HAP-1 (cell line): Measurements from ENCODE around the gene LRBA.

Experiments used
- DNase-seq, 2 experiments: peaks; one replicate each; pipeline ENCODE4 v3.0.0-alpha.2; 2016 to 2020; ENCODE audit warnings: low spot score in 2 of 2
- H3K27me3 ChIP-seq: fragments of 250-450 bp; sonication (Bioruptor Pico); 2 replicates; pipeline ENCODE4 v1.5.1; 2020; ENCODE audit warnings: low read depth, mild to moderate bottlenecking, moderate library complexity
- H3K36me3 ChIP-seq: fragments of 250-450 bp; sonication (Bioruptor Pico); replicated peaks from 2 replicates; pipeline ENCODE4 v1.5.1; 2020; ENCODE audit warnings: mild to moderate bottlenecking
- H3K4me1 ChIP-seq: fragments of 250-450 bp; sonication (Bioruptor Pico); 2 replicates; pipeline ENCODE4 v1.5.1; 2020; ENCODE audit warnings: mild to moderate bottlenecking
- H3K4me3 ChIP-seq: fragments of 250-450 bp; sonication (Bioruptor Pico); 2 replicates; pipeline ENCODE4 v1.5.1; 2020; ENCODE audit warnings: mild to moderate bottlenecking, moderate library complexity
- H3K9me3 ChIP-seq: fragments of 250-450 bp; sonication (Bioruptor Pico); 2 replicates; pipeline ENCODE4 v1.5.1; 2020; ENCODE audit warnings: mild to moderate bottlenecking, moderate library complexity
- in situ Hi-C: fragments of 300-500 bp; cut with MboI; formaldehyde crosslinking; loops from 3 replicates; pipeline ENCODE4 v1.14.3; 2020; ENCODE audit warnings: low sequenced_read_pairs, inconsistent platforms, mixed read lengths

LRBA gene

DNA sequence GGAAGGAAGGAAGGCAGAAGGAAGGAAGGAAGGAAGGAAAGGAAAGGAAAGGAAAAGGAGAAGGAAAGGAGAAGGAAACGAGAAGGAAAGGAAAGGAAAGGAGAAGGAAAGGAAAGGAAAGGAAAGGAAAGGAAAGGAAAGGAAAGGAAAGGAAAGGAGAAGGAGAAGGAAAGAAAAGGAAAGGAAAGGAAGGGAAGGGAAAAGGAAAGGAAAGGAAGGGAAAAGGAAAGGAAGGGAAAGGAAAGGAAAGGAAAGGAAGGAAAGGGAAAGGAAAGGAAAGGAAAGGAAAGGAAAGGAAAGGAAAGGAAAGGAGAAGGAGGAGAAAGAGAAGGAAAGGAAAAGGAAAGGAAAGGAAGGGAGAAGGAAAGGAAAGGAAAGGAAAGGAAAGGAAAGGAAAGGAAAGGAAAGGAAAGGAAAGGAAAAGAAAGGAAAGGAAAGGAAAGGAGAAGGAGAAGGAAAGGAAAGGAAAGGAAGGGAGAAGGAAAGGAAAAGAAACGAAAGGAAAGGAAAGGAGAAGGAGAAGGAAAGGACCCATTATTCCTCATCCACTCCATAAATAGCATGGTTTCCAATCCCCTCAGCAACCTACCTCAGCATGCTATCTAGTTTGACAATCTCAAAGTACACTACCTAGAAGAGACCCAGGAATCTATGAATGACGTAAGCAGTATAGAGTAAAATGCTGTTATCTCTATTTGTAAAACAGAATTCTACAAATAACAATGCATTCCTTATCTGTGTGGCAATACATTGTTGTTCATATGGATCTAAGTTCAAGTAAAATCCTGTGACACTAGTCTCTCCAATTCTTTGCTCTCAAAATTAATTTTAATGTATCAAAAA is 209.7 kb downstream of the LRBA start:
- Histone ChIP-seq H3K4me1 (no peaks in the 10 kb centered on the region), H3K27me3 (no peaks in the 10 kb centered on the region), H3K9me3 (no peaks in the 10 kb centered on the region), H3K4me3 (no peak overlapping the region), H3K36me3 (no peaks in the 10 kb centered on the region; the same call in 1 of the 2 replicates)
- in situ Hi-C loops, result no loop called here
- DNase-seq, result no peak

DNA sequence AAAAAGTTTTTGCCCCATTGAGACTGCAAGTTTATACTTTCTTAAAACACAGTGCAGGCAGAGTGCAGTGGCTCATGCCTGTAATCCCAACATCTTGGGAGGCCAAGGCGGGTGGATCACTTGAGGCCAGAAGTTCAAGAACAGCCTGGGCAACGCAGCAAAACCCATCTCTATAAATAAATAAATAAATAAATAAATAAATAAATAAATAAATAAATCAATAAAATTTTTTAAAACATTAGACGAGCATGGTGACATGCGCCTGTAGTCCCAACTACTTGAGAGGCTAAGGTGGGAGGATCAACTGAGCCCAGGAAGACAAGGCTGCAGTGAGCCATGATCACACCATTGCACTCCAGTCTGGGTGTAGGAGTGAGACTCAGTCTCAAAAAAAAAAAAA is 213.3 kb downstream of the LRBA start:
- no peak for DNase-seq
- Histone ChIP-seq H3K9me3 (no peaks in the 10 kb centered on the region), H3K4me3 (no peak overlapping the region), H3K4me1 (no peaks in the 10 kb centered on the region), H3K27me3 (no peaks in the 10 kb centered on the region), H3K36me3 (no peaks in the 10 kb centered on the region; the same call in 1 of the 2 replicates)
- in situ Hi-C loops, result no loop called here

DNA sequence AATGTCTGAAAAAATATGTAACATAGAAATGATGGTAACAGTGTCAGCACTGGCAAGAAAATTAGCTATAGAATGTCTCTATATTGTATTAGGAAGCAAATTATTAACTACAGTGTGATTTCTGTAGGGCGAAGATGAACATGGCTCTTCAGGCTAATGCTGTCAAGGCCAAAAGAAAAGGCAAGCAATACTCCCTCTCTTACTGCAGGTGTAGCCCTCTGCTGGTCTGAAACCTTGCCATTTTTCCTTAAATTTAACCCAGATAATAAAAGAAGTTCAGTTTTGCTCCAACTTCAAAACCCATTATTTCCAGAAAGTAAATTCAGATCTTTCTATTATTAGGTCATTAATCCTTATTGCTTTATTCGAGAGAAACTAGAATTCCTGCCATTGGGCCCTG is 215.9 kb downstream of the LRBA start:
- in situ Hi-C loops, result no loop called here
- H3K4me3 ChIP-seq, result no peak overlapping the region
- no peaks in the 10 kb centered on the region for H3K27me3 ChIP-seq
- H3K36me3 ChIP-seq, result no peaks in the 10 kb centered on the region
- no peaks in the 10 kb centered on the region for H3K9me3 ChIP-seq
- peak in 1 of 2 experiments; percentile 25 for DNase-seq
- no peaks in the 10 kb centered on the region for H3K4me1 ChIP-seq

DNA sequence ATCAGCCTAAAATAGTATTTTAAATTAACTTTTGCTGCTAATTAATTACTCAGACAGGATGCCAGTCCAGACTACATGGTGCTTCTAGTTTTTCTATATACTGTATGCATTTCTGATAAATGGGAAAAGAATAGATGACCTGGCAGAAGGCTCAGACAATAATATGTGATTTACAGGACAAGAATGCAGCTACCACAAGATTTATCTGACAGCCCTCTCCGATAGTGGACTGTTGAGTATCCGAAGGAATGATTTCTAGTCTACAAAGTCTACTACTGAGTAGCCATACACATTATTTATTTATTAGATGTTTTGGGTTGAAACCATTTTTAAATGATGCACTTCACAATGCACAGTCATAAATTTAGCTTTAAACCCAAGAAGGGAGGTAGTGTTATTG is 220.4 kb downstream of the LRBA start:
- no peaks in the 10 kb centered on the region for H3K36me3 ChIP-seq
- H3K27me3 ChIP-seq, result no peaks in the 10 kb centered on the region
- H3K4me3 ChIP-seq, result no peak overlapping the region
- H3K9me3 ChIP-seq, result no peaks in the 10 kb centered on the region
- no peak for DNase-seq
- in situ Hi-C loops, result no loop called here
- H3K4me1 ChIP-seq, result peaks cover 8% of the 10 kb centered on the region

DNA sequence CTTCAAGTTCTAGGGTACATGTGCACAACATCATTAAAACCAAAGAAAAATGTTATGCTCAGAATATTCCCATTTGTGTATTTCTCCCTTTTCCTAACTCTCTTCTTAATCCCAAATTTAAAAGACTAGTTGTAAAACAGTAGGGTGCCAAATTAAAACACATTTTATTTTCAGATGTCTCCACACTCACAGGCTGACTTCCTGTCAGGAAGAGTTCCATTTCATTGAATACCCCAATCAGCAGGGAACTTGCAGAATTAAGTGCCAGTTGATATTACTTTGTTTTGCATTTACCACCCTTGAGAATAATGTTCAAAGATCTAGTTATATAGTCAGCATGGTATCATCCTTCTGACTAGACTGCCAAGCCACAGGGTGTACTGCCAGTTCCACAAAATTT is 225.2 kb downstream of the LRBA start:
- no peaks in the 10 kb centered on the region for H3K36me3 ChIP-seq
- in situ Hi-C loops, result no loop called here
- no peak overlapping the region for H3K4me3 ChIP-seq

DNA sequence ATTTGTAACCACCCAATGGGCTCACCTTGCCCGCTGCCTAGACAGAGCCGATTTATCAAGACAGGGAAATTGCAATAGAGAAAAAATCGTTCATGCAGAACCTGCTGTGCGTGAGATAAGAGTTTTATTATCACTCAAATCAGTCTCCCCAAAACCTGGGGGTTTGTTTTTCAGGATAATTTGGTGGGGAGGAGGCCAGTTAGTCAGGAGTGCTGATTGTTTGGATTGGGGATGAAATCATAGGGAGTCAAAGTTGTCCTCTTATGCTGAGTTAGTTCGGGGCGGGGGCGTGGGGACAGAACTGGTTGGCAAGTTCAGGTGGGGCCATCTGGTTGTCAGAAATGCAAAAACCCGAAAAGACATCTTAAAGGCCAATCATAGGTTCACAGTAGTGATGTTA is 230.1 kb downstream of the LRBA start:
- in situ Hi-C loops, result no loop called here

More for the DNA sequence above, 225.2 kb downstream of the LRBA start:
- no peaks in the 10 kb centered on the region for H3K27me3 ChIP-seq
- DNase-seq, result no peak
- H3K4me1 ChIP-seq, result peaks cover 8% of the 10 kb centered on the region
- no peaks in the 10 kb centered on the region for H3K9me3 ChIP-seq

DNA sequence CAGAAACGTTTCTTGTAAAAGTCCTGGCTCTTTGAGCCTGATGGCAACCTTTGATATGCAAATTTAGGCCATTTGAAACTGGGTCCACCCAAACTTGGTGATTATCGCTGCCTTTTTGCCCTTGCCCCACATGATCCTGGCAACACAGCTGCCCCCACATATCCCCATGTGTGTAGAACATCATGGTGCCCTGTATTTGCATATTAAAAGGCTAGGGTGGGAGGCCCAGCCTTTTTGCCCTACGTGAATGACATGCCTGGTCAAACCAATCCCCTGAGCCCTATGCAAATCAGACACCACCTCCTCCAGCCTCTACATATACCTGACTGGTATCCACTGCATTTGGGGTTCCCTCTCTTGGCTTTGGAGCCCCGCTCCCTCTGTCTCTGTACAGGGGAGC is 230.8 kb downstream of the LRBA start:
- H3K9me3 ChIP-seq, result no peaks in the 10 kb centered on the region
- H3K27me3 ChIP-seq, result no peaks in the 10 kb centered on the region
- in situ Hi-C loops, result no loop called here
- peaks cover 28% of the 10 kb centered on the region for H3K4me1 ChIP-seq
- DNase-seq, result peak; percentile 60 to 69
- no peak overlapping the region for H3K4me3 ChIP-seq
- no peaks in the 10 kb centered on the region for H3K36me3 ChIP-seq

More for the DNA sequence above, 230.1 kb downstream of the LRBA start:
- Histone ChIP-seq H3K36me3 (no peaks in the 10 kb centered on the region), H3K27me3 (no peaks in the 10 kb centered on the region), H3K9me3 (no peaks in the 10 kb centered on the region), H3K4me3 (no peak overlapping the region), H3K4me1 (peaks cover 28% of the 10 kb centered on the region)
- no peak for DNase-seq

DNA sequence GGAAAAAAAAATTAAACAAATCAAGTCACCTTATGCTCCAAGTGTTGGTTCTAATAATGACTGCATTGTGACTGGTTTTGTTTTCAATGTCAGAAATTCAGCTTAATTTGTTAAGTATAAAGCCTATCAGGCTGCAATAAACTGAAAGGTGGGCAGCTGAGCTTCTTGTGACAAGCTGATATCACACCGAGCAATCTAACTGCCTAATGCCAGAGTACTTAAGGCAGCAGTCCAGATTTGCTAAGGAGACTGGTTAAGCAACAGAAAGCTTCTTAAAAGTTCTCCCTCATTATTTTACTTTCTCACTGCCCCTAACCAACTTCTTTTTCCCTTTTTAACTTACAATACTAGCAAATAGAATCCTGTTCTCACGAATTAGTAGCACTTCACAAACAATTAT is 232.2 kb downstream of the LRBA start:
- H3K4me3 ChIP-seq, result no peak overlapping the region
- DNase-seq, result peak in 1 of 2 experiments; percentile 13
- in situ Hi-C loops, result no loop called here

DNA sequence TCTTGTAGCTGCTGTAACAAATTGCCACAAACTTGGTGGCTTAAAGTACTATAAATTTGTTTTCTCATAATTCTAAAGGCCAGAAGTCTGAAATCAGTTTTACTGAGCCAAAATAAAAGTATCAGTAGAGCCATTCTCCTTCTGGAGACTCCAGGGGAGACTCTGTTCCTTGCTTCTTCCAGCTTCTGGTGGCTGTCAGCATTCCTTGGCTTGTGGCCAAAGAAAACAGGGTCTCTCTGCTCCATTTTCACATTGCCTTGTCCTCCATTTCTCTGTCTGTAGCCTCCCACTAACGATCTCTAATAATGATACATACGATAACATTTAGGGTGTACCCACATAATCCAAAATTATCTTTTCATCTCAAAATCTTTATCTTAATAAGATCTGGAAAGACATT is 232.8 kb downstream of the LRBA start:
- peak; percentile 43 to 75 for DNase-seq

More for the DNA sequence above, 232.2 kb downstream of the LRBA start:
- H3K9me3 ChIP-seq, result no peaks in the 10 kb centered on the region
- no peaks in the 10 kb centered on the region for H3K36me3 ChIP-seq
- H3K27me3 ChIP-seq, result no peaks in the 10 kb centered on the region
- H3K4me1 ChIP-seq, result peaks cover 28% of the 10 kb centered on the region

DNA sequence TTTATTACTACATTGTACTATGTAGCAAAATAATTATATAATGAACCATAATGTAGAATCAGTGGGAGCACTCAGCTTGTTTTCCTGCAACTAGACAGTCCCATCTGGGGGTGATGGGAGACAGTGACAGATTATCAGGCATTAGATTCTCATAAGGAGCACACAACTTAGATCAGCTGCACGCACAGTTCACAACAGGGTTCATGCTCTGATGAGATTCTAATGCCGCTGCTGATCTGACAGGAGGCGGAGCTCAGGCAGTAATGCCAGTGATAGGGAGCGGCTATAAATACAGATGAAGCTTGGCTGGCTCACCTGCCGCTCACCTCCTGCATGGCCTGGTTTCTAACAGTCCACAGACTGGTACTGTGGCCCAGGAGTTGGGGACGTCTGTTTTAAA is 233.9 kb downstream of the LRBA start:
- DNase-seq, result no peak
- Histone ChIP-seq H3K4me3 (no peak overlapping the region), H3K36me3 (no peaks in the 10 kb centered on the region), H3K9me3 (no peaks in the 10 kb centered on the region), H3K27me3 (no peaks in the 10 kb centered on the region), H3K4me1 (peaks cover 28% of the 10 kb centered on the region)
- in situ Hi-C loops, result no loop called here

More for the DNA sequence above, 232.8 kb downstream of the LRBA start:
- in situ Hi-C loops, result no loop called here
- no peaks in the 10 kb centered on the region for H3K36me3 ChIP-seq
- H3K27me3 ChIP-seq, result no peaks in the 10 kb centered on the region
- no peaks in the 10 kb centered on the region for H3K9me3 ChIP-seq
- peaks cover 28% of the 10 kb centered on the region for H3K4me1 ChIP-seq
- H3K4me3 ChIP-seq, result no peak overlapping the region

DNA sequence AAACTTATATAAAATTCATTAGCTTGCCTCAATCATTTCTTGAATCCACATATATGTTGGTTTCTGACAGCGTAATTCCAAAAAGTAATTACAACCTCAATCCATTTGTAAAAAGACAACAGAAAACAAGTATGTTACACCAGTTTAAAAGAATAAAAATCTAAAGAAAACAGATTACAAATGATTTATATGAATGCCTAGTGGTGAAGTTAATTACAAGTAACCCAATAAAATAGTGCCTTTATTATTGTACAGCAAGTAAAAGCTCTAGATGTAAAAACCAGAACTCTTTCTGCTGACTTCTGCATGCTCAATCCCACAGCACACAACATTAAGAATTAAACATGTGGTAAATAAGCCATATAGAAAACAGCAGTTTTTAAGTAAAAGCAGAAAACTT is 235.4 kb downstream of the LRBA start:
- Histone ChIP-seq H3K27me3 (no peaks in the 10 kb centered on the region), H3K36me3 (no peaks in the 10 kb centered on the region), H3K9me3 (no peaks in the 10 kb centered on the region), H3K4me3 (no peak overlapping the region), H3K4me1 (peaks cover 27% of the 10 kb centered on the region)
- DNase-seq, result no peak
- in situ Hi-C loops, result no loop called here

DNA sequence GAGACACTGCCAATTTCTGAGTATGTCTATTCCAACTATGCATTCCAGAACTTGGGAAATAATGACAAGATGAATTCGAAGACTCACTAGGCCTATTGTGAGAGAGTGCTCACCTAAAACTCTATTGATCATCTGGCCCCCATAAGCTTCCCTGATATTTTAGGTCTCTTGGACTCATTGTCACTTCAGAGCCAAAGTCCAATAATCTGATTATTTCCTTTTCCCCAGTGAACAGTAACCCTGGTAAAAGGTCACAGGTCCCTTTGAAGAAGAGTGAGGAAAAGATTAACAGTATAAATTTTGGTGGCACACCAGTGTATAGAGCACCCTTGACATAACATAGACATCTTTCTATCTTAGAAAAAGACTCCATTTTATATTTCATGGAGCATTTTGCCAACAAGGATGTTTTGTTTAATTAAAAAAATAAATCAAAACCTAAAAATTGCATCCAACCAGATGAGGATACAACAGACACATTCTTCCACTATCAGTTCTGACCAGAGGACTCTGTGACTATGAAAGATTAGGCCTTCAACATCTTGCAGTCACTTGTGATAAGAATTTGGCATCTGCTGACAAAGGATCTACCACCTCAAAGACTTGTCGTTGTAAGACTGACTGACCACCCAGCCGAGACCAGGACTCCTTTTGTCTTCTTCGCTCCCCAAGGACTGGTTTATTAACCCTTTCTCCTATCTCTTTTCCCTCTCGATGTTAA is 241.2 kb downstream of the LRBA start:
- in situ Hi-C loops, result no loop called here
- Histone ChIP-seq H3K9me3 (no peaks in the 10 kb centered on the region), H3K36me3 (no peaks in the 10 kb centered on the region), H3K4me3 (no peak overlapping the region), H3K4me1 (no peaks in the 10 kb centered on the region), H3K27me3 (no peaks in the 10 kb centered on the region)
- DNase-seq, result no peak

DNA sequence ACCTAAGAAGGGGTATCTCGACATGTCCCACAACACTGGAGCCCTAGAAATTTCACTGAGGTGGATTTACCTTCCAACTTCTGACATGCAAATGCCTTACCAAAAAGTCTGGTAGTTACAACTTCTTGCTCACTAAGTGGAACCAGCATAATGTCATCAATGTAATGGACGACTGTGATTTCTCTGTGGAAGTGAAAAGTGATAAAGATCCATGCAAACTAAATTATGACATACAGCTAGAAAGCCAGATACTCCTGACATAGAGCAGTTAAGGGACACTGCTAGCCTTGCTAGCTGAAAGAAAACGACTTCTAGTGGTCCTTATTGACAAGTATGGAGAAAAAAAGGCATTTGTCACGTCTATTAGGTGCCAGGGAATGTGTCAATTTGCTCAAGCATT is 242.1 kb downstream of the LRBA start:
- no peak overlapping the region for H3K4me3 ChIP-seq
- in situ Hi-C loops, result no loop called here
- no peaks in the 10 kb centered on the region for H3K4me1 ChIP-seq
- H3K27me3 ChIP-seq, result no peaks in the 10 kb centered on the region
- no peak for DNase-seq
- no peaks in the 10 kb centered on the region for H3K36me3 ChIP-seq
- no peaks in the 10 kb centered on the region for H3K9me3 ChIP-seq

DNA sequence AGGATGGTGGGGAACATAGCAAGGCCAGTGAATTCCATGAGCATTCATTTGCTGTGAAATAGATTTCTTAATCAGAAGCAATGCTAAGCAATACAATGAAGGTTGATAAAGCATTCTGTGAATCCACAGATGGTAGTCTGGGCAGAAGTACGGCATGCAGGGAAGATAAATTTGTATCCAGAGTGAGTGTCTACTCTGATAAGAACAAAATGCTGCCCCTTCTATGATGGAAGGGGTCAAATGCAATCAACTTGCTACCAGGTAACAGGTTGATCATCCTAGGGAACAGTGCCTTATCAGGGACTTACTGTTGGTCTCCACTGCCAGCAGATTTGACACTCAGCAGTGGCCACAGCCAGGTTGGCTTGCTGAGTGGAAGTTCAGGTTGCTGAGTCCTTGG is 243.7 kb downstream of the LRBA start:
- no peak overlapping the region for H3K4me3 ChIP-seq
- no peaks in the 10 kb centered on the region for H3K36me3 ChIP-seq
- DNase-seq, result no peak
- no peaks in the 10 kb centered on the region for H3K9me3 ChIP-seq
- in situ Hi-C loops, result no loop called here
- H3K27me3 ChIP-seq, result no peaks in the 10 kb centered on the region
- no peaks in the 10 kb centered on the region for H3K4me1 ChIP-seq
